Heart right ventricle (tissue), 16 donors: Measurements from ENCODE around the gene SGCA. TPM values are rescaled to one million over a fixed set of nuclear protein-coding genes. Genes with fewer than 3 reads are reported as not detected.

ENCODE experiments used
- ATAC-seq, 8 donors: fragments of 200-7000 bp; cut with Tn5 transposase; one replicate each; pipeline ENCODE4 v1.9.1; 2020; ENCODE audit warnings: mild to moderate bottlenecking in 8 of 8, moderate library complexity in 8 of 8, moderate number of reproducible peaks in 1 of 8
- DNase-seq, 2 donors: peaks; one replicate each; pipeline ENCODE4 v3.0.0-alpha.2; 2020
- H3K27ac ChIP-seq, 10 donors: fragments of 200-600 bp; sonication (generic) in 2 of 10; one replicate each; pipeline versions ENCODE4 v1.5.0 to v1.8.0; 2020 to 2022; ENCODE audit warnings: mild to moderate bottlenecking in 3 of 10
- H3K27me3 ChIP-seq, 7 donors: fragments of 200-600 bp; one replicate each; pipeline ENCODE4 v1.8.0; 2021 to 2022; ENCODE audit warnings: mild to moderate bottlenecking in 2 of 7
- H3K36me3 ChIP-seq, 9 donors: fragments of 200-600 bp; sonication (generic) in 1 of 9; one replicate each; pipeline versions ENCODE4 v1.5.0 to v1.8.0; 2020 to 2022; ENCODE audit warnings: mild to moderate bottlenecking in 2 of 9
- H3K4me1 ChIP-seq, 9 donors: fragments of 200-600 bp; sonication (generic) in 1 of 9; one replicate each; pipeline versions ENCODE4 v1.5.0 to v1.8.0; 2020 to 2022; ENCODE audit warnings: mild to moderate bottlenecking in 4 of 9
- H3K4me3 ChIP-seq, 10 donors: fragments of 200-600 bp; sonication (generic) in 2 of 10; one replicate each; pipeline versions ENCODE4 v1.5.0 to v1.8.0; 2020 to 2022; ENCODE audit warnings: mild to moderate bottlenecking in 7 of 10, moderate library complexity in 2 of 10
- H3K9me3 ChIP-seq, 11 donors: fragments of 200-600 bp in 10 of 11; sonication (generic) in 2 of 11; one replicate each; pipeline versions ENCODE4 v1.5.0 to v1.8.0; 2013 to 2022; ENCODE audit warnings: mild to moderate bottlenecking in 2 of 11, control low read depth in 1 of 11, moderate library complexity in 1 of 11
- WGBS, 2 donors: extraction: QIAGEN DNeasy Blood & Tissue Kit; methylation state at CpG; one replicate each; pipeline ENCODE4 v1.1.7; 2013; ENCODE audit warnings: inconsistent platforms in 1 of 2; 5-methylcytosine and 5-hydroxymethylcytosine counted together
- intact Hi-C, 10 donors: fragments of 100-400 bp; cut with DNase I; formaldehyde crosslinking; loops; one replicate each; pipeline versions ENCODE4 v1.11.1 to v1.14.2; 2022
- polyA plus RNA-seq, 2 donors: library from polyadenylated mRNA; stranded (reverse); fragments of 200-250 nt; gene quantifications; one replicate each; pipeline ENCODE4 v1.2.3, GENCODE V29; 2013
- total RNA-seq, 10 donors: library from RNA; stranded (reverse); fragmentation: NEBNext Ultra II Directional in 3 of 10; extraction: Animal tissue kit (Norgen Biotek cat#: 25700) in 3 of 10; gene quantifications; one replicate each; pipeline versions ENCODE4 v1.2.1 to v1.2.4, GENCODE V29; 2021 to 2023
- TF ChIP-seq, protein P1 (sequence below), 9 donors: fragments of 200-600 bp; sonication (generic) in 2 of 9; IDR thresholded peaks; one replicate each; pipeline versions ENCODE4 v1.5.0 to v1.8.0; 2021 to 2022; ENCODE audit warnings: antibody characterized with exemption in 9 of 9, mild to moderate bottlenecking in 5 of 9, moderate library complexity in 1 of 9
- donor health status: Arrhythmogenic right ventricular cardiomyopathy.
- donor health status: ischemic (EF 13 %, LVEDD 7.1; RV severe dilation, severe dysfunction).
- donor health status: healthy with polysubstance abuse.
- donor health status: DM: no; HTN: yes; CAD: no.
- donor health status: DM: no; HTN: no; CAD: no.
- donor health status: ischemic (EF 25% LVEDD 6.9; RV normal size, moderate dysfunction).
- donor health status: ischemic (EF 25% LVEDD 5.7; RV mildly dilated, moderate dysfunction).
- donor health status: healthy.
- donor health status: DM: yes; HTN: yes; CAD: no.
- donor health status: Ischemic cardiomyopathy.
- donor health status: ischemic (EF 35%, LVEDD 5.7; RV mildly dilated, moderate dysfunction).
- donor health status: nonischemic (EF 11% LVEDD 7.7; RV severe dilation, severe dysfunction).
- donor health status: DM: yes; HTN: yes; CAD: no.
- donor health status: PGD.
- donor health status: ischemic (EF 29% LVEDD 5.4; RV normal size, mild dysfunction).
- donor health status: nonischemic (EF 23%, LVEDD 6.1; RV moderate dilation, normal function).

Gene SGCA
- total and polyA plus RNA-seq, 12 donors: 136 to 314 (median 158) TPM

DNA sequence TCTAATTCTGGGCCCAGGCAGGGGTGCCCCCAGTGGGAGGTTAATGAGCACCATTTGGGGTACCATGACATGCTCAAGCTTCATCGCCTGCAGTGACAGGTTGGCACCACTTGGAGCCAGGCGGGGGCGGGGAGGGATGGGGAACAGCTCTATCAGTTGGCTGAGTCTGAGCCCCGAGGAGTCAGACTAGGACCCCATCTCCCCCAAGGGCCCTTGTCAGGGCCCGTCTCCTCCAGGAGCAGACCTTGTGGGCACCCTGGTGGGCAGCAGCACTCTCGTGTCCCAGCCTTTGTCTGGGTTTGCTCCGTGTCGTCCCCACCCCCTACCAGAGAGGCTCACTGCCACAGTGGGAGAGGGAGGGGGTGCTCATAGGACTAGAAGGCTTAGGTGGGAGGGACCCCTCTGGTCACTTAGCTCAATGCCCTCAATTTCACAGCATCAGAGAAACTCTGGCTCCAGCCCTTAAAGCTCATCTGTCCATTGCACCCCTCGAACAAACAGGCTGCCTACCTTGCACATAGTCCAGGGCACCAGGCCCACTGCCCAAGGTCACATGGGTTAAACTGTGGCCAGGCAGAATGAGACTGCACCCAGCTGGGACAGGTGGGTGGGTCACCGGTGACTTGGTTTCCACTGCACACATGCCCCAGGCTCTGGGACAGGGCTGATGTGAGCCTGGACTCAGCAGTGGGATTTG is 19.4 kb upstream of the SGCA start:
- ATAC-seq (no peak), DNase-seq (no peak)
- peak overlapping the region; percentile 21 to 99 (median 90) for H3K4me3 ChIP-seq
- peaks cover 0 to 51% (median 26%) of the 10 kb centered on the region in 9 donors for H3K36me3 ChIP-seq
- peak overlapping the region; percentile 1 to 99 (median 98) for H3K27ac ChIP-seq
- H3K9me3 ChIP-seq: no peaks in the 10 kb centered on the region
- WGBS, 2 donors: 55 to 56% methylated on average over 10 of the region's 10 CpGs
- intact Hi-C loops: no loop called here
- peaks cover 28 to 81% (median 64%) of the 10 kb centered on the region in 9 donors for H3K4me1 ChIP-seq
- TF ChIP-seq, protein P1, sequence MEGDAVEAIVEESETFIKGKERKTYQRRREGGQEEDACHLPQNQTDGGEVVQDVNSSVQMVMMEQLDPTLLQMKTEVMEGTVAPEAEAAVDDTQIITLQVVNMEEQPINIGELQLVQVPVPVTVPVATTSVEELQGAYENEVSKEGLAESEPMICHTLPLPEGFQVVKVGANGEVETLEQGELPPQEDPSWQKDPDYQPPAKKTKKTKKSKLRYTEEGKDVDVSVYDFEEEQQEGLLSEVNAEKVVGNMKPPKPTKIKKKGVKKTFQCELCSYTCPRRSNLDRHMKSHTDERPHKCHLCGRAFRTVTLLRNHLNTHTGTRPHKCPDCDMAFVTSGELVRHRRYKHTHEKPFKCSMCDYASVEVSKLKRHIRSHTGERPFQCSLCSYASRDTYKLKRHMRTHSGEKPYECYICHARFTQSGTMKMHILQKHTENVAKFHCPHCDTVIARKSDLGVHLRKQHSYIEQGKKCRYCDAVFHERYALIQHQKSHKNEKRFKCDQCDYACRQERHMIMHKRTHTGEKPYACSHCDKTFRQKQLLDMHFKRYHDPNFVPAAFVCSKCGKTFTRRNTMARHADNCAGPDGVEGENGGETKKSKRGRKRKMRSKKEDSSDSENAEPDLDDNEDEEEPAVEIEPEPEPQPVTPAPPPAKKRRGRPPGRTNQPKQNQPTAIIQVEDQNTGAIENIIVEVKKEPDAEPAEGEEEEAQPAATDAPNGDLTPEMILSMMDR (IDR thresholded peaks at IDR 0.05): peak in 3 of 9 donors; percentile 5 to 11 (median 10)
- H3K27me3 ChIP-seq: no peaks in the 10 kb centered on the region

DNA sequence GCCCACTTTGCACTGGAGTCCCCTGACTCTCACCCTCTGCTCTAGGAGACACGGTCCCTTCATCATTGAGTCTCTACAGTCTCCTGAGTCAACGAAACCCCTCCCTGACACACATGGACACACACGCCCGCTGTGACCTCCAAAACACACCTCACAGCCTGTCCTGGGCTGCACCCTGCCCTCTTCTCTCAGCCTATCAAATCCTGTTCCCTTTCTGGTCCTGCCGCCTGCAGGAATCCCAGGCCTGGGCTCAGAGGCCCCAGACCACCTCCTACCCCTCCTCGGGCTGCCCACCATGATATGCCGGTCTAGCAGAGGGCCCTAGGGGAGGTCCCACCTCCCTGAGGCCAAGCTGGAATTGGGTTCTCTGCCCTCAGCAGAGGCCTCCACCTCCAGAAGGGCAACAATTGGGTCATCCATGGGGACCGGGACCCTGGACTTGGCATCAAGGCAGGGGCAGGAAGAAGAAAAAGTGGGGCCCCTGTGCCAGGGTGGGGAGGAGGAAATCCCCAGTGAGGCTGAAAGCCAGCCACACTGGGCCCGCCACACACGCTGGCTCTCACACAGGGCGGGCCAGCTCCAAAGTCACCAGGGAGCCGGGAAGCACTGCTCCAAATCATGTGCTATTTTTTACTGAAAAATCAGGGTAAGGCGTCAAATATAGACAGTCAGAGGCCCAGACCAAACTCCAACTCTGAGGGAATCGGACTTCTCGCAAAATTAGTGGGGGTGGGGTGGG is 18.7 kb upstream of the SGCA start:
- H3K27me3 ChIP-seq: no peaks in the 10 kb centered on the region
- TF ChIP-seq, protein P1 (IDR thresholded peaks at IDR 0.05): no peak
- 14 to 20% methylated on average over 15 of the region's 15 CpGs for WGBS, 2 donors
- H3K27ac ChIP-seq: peak overlapping the region; percentile 93 to 99 (median 98)
- peak in 3 of 8 donors; percentile 21 to 25 (median 23) for ATAC-seq
- H3K9me3 ChIP-seq: no peaks in the 10 kb centered on the region
- peaks cover 28 to 81% (median 61%) of the 10 kb centered on the region in 9 donors for H3K4me1 ChIP-seq
- DNase-seq: no peak
- peaks cover 0 to 44% (median 22%) of the 10 kb centered on the region in 9 donors for H3K36me3 ChIP-seq
- H3K4me3 ChIP-seq: peak overlapping the region; percentile 86 to 99 (median 90)
- intact Hi-C loops: no loop called here

DNA sequence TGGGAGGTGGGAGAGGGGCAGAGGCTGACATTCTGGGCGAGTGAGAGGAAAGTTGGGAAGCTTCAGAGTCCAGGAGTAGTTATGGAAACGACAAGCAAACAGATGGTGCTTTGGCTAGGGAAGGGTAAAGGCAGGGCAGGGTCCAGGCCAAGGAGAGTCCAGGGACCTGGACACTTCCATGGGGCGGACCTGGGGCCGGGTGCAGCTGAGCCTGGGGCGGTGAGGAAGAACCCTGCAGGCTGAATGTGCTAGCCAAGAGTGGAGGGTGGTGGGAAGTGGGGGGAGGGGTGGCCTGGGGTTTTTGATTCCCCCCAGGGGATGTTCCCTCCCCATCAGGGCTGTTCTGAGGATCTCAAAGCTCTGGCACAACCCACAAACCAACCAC is 18.0 kb upstream of the SGCA start:
- TF ChIP-seq, protein P1 (IDR thresholded peaks at IDR 0.05): no peak
- H3K27ac ChIP-seq: peak overlapping the region; percentile 93 to 99 (median 98)
- H3K4me3 ChIP-seq: peak overlapping the region; percentile 86 to 99 (median 90)
- DNase-seq: no peak
- ATAC-seq: peak in 6 of 8 donors; percentile 5 to 27 (median 16)
- H3K27me3 ChIP-seq: no peaks in the 10 kb centered on the region
- peaks cover 0 to 37% (median 20%) of the 10 kb centered on the region in 9 donors for H3K36me3 ChIP-seq
- H3K9me3 ChIP-seq: no peaks in the 10 kb centered on the region
- 2% methylated on average over 5 of the region's 5 CpGs for WGBS, 2 donors
- intact Hi-C loops: no loop called here
- peaks cover 33 to 81% (median 64%) of the 10 kb centered on the region in 9 donors for H3K4me1 ChIP-seq

DNA sequence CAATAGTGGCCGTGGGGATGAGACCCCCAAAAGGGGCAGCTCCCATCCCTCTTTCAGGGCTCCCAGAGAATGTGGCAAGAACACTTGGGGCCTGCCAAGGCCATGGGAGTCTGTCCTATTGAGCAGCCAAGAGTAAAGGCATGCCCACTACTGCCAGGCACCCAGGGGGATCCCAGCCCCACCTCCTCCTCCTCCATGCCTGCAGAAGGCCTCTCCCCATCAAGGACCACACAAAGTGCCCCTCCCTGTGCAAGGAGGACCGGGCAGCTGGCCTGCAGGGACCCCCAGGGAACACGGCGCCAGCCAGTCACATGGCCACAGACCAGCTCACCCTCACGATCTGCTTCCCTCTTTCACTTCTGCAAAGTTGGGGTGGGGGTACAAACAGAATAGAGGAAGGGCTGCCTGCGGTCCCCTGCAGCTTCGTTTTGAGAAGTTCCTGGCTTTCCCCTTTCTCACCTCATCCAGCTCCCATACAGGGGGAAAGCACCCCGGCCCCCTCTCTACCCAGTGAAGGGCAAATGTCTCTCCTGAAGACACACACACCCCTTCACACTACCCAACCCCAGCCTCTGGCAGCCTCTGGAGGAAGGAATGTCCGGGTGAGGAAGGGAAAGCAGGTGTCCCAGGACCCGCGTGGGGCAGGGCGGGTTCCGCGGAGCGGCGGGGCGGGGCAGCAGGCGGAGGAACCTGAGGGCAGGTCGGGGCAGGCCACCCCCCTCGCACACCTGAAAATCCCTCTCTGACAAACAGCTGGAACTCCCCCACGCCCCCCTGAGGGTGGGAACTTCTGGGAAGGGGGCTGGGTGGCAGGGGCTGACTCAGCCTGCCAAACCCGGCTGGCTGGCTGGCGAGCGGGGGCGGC is 17.3 kb upstream of the SGCA start:
- WGBS, 2 donors: 1% methylated on average over 23 to 25 of the region's 25 CpGs
- intact Hi-C loops: no loop called here
- H3K36me3 ChIP-seq: peaks cover 0 to 30% (median 14%) of the 10 kb centered on the region in 9 donors
- no peaks in the 10 kb centered on the region for H3K9me3 ChIP-seq
- H3K27ac ChIP-seq: peak overlapping the region; percentile 93 to 99 (median 98)
- peaks cover 38 to 83% (median 66%) of the 10 kb centered on the region in 9 donors for H3K4me1 ChIP-seq
- H3K27me3 ChIP-seq: no peaks in the 10 kb centered on the region
- TF ChIP-seq, protein P1 (IDR thresholded peaks at IDR 0.05): peak in 2 of 9 donors; percentile 9 to 14
- peak overlapping the region; percentile 86 to 99 (median 90) for H3K4me3 ChIP-seq
- ATAC-seq (peak in 5 of 8 donors; percentile 1 to 18 (median 8)), DNase-seq (peak in 1 of 2 donors; percentile 50)
